Activated T-helper 1 cell treated with anti-CD3 and anti-CD28 coated beads, Interleukin-12 subunit alpha, Interleukin-12 subunit beta, Interleukin-2, Interleukin-4 antibody, amounts not matched to agents 30 ng/mL and 10 ng/mL and 1 ng/mL, durations not matched to agents 14 hours and 24 hours and 36 hours (primary cell): ENCODE results near the gene SYTL4. TPM values are rescaled to one million over a fixed set of nuclear protein-coding genes. Genes with fewer than 3 reads are reported as not detected.
"Not testable (repeated sequence)": the region's sequence is repeated elsewhere in the genome, so short reads cannot be mapped to it uniquely, and the experiment has no call there.

Experiments used
- DNase-seq: peaks from one replicate; pipeline ENCODE4 v3.0.0; 2021; ENCODE audit warnings: low spot score
- H3K27ac Mint-ChIP-seq: one replicate; pipeline ENCODE4 v1.8.0; 2021; ENCODE audit warnings: mild to moderate bottlenecking, mixed read lengths
- H3K27me3 Mint-ChIP-seq: one replicate; pipeline ENCODE4 v1.8.0; 2022; ENCODE audit warnings: mild to moderate bottlenecking, moderate library complexity, mixed read lengths; ENCODE audit not compliant: insufficient read depth
- H3K36me3 Mint-ChIP-seq: one replicate; pipeline ENCODE4 v1.8.0; 2021; ENCODE audit warnings: low read depth, mixed read lengths
- H3K4me1 Mint-ChIP-seq: one replicate; pipeline ENCODE4 v1.8.0; 2021; ENCODE audit warnings: low read depth, mixed read lengths
- H3K4me3 Mint-ChIP-seq: one replicate; pipeline ENCODE4 v1.8.0; 2021; ENCODE audit warnings: mild to moderate bottlenecking, moderate library complexity, mixed read lengths
- H3K9me3 Mint-ChIP-seq: one replicate; pipeline ENCODE4 v1.8.0; 2021; ENCODE audit warnings: mixed read lengths
- intact Hi-C: fragments of 100-400 bp; cut with micrococcal nuclease; formaldehyde crosslinking; loops from one replicate; pipeline ENCODE4 v1.15.1; 2024
- total RNA-seq: library from RNA; stranded (reverse); gene quantifications from 2 replicates; pipeline ENCODE4 v1.2.3, GENCODE V29; 2022

SYTL4 gene
- not detected in 2 replicates for total RNA-seq

DNA sequence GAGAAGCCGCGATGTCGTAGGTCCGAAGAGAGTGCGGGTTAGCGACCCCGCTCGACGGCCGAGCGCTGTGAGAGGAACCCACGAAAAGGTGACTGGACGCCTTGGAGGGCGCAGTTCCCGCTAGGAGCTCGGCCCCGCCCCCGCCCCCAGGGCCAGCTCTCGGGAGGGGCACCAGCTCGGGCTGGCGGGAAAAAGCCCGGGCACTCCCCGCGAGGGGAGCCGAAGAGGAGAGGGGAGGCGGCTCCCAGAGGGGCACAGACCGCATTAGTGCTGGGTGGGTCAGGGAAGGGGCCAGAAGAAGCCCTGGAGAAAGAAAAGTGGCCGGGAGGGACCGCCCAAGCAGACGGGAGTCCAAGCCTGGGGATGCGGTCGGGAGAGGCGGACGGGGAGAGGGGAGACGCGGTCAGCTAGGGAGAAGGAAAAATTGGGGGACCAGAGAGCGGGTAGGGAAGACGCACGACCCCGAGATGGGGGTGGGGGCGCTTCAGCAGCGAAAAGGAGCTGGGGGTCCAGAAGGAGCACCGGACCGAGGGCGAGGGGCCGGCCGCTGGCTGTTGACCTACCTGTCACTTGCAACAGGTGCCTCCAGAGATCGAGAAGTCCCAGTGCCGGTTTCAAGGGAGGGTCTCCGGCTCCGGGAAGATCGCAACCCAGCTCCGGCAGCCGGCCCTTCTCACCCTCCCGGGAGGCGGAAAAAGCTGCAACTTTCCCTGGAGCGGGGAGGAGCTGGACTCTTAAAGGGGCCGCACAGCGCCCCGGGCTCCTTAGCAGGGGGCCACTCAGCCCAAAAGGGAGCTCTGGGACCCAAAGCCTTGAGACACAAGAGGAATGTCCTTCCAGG lies at the start of gene SYTL4:
Gene SYTL4, minus strand, starts transcription at position 681 of the 841 bp plus-strand sequence. CDS start 30,084 bp downstream, outside the sequence.
- Mint-ChIP-seq H3K4me3 (no peak within 1 kb of the TSS), H3K4me1 (no peaks in the 10 kb centered on the region), H3K36me3 (no peaks in the 10 kb centered on the region), H3K27me3 (peaks cover 30% of the 10 kb centered on the region), H3K9me3 (no peaks in the 10 kb centered on the region), H3K27ac (no peak within 1 kb of the TSS)
- DNase-seq, result no peak
- intact Hi-C loops, result no loop called here

DNA sequence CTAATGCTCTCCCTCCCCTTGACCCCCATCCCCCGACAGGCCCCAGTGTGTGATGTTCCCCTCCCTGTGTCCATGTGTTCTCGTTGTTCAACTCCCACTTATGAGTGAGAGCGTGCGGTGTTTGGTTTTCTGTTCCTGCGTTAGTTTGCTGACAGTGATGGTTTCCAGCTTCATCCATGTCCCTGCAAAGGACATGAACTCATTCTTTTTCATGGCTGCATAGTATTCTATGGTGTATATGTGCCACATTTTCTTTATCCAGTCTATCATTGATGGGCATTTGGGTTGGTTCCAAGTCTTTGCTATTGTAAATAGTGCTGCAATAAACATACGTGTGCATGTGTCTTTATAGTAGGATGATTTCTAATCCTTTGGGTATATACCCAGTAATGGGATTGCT lies 37.5 kb upstream of the SYTL4 start:
- intact Hi-C loops, H3K36me3 Mint-ChIP-seq, H3K9me3 Mint-ChIP-seq, H3K4me1 Mint-ChIP-seq, DNase-seq, H3K4me3 Mint-ChIP-seq, H3K27ac Mint-ChIP-seq: not testable (repeated sequence)
- peaks cover 23% of the 10 kb centered on the region for H3K27me3 Mint-ChIP-seq

DNA sequence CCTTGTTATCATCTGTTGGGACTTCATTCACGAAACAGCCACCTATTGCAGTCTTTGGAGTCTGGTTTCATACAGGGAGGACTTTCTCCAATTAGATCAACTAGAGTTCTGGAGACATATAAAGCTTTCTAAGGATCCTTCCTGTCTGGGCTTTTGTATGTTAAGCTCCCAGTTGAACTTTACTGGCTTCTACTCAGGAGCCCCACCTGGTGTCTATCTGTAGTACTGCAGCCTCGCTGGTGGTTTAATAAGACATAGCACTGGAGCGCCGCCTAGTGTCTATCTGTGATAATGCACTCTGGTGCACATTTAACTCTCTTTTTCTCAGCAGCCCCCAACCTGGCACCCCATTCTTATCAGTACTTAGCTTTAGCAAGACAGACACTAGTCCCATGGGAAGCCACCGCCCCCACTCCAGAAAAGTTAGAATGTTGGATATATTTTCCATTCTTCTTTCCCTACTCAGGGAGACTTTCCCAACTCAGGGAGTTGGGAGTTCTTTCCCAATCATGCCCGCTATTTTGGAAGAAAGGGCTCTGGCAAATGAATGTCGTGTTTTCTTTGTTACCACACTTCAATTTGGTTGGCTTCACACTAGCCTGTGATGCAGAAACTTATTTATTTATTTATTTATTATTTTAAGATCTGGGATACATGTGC lies 36.9 kb upstream of the SYTL4 start:
- Mint-ChIP-seq H3K27ac (no peak overlapping the region), H3K4me1 (no peaks in the 10 kb centered on the region), H3K4me3 (no peak overlapping the region), H3K36me3 (no peaks in the 10 kb centered on the region), H3K27me3 (peaks cover 20% of the 10 kb centered on the region), H3K9me3 (no peaks in the 10 kb centered on the region)
- DNase-seq, result peak; percentile 60
- intact Hi-C loops, result loop anchor here (1.0 kb wide), 2 partner anchors 84 to 98 kb away; no protein-coding TSS in a partner anchor

DNA sequence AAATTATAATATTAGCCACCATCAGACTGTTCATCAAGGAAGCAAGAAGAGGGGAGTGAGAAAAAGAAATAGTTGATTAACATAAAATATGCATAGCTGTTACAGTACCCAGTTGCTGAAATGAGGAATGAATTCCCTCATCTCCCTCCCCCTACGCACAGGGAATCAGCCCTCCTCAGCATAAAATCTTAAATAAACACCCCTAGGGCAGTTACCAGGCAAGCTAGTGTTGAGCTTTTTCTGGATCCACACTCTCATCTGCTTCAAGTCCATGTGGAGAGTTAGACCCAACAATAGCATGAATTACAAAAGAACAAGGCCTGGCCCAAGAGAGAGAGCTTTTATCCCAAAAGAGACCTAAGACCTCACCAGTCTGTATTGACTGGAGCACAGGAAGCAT lies 19.0 kb upstream of the SYTL4 start:
- H3K4me3 Mint-ChIP-seq, result no peak overlapping the region
- no peaks in the 10 kb centered on the region for H3K9me3 Mint-ChIP-seq
- H3K27ac Mint-ChIP-seq, result no peak overlapping the region
- intact Hi-C loops, result no loop called here
- DNase-seq, result no peak
- no peaks in the 10 kb centered on the region for H3K4me1 Mint-ChIP-seq
- peaks cover 4% of the 10 kb centered on the region for H3K27me3 Mint-ChIP-seq
- no peaks in the 10 kb centered on the region for H3K36me3 Mint-ChIP-seq

DNA sequence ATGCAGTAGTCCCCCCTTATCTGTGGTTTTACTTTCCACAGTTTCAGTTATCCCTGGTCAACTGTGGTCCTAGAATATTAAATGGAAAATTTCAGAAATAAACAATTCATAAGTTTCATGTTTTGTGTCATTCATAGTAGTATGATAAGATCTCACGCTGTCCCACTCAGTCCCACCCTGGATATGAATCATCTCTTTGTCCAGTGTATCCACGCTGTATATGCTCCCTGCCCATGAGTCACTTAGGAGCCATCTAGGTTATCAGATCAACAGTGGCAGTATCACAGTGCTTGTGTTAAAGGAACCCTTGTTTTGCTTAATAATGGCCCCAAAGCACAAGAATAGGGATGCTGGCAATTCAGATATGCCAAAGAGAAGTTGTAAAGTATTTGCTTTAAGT lies 16.2 kb upstream of the SYTL4 start:
- Mint-ChIP-seq H3K27me3 (peaks cover 2% of the 10 kb centered on the region), H3K4me3 (no peak overlapping the region)
- intact Hi-C loops, result no loop called here

DNA sequence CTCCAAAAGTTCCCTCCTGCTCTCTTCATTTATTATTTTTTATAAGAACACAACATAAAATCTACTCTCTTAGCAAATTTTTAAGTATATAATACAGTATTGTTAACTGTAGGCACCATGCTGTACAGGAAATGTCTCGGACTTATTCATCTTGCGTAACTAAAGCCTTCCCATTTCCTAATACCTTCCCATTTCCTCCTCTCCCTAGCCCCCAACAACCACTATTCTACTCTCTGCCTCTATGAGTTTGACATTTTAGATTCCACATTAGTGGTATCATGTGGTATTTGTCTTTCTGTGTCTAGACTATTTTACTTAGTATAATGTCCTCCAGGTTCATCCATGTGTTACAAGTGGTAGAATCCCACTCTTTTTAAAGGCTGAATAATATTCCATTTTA lies 15.8 kb upstream of the SYTL4 start:
- Mint-ChIP-seq H3K36me3 (no peaks in the 10 kb centered on the region), H3K27ac (no peak overlapping the region), H3K4me1 (no peaks in the 10 kb centered on the region), H3K4me3 (no peak overlapping the region), H3K27me3 (peaks cover 2% of the 10 kb centered on the region), H3K9me3 (no peaks in the 10 kb centered on the region)
- DNase-seq, result no peak
- intact Hi-C loops, result no loop called here

More for the DNA sequence above, 16.2 kb upstream of the SYTL4 start:
- Mint-ChIP-seq H3K9me3 (no peaks in the 10 kb centered on the region), H3K36me3 (no peaks in the 10 kb centered on the region), H3K4me1 (no peaks in the 10 kb centered on the region), H3K27ac (no peak overlapping the region)
- no peak for DNase-seq

DNA sequence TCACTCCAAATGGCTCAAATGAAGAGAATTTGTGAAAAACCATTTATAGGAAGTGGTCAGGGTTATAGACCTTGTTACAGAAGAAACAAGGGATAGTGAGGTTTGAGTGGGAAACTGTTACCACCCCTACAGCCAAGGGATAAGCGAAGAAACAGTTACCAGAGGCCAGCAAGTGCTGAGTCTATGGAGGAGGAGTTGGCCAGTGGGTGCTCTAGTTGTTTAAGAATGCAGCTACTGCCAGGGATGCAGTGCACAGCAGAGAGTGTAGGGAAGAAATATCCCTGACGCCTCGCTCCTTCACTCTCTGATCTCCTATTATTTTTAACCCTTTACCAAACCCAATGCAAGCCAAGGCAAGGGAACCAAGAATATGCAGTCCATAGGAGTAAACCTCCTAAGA lies 15.2 kb upstream of the SYTL4 start:
- DNase-seq, result no peak
- Mint-ChIP-seq H3K9me3 (no peaks in the 10 kb centered on the region), H3K27me3 (peaks cover 2% of the 10 kb centered on the region), H3K4me1 (no peaks in the 10 kb centered on the region), H3K36me3 (no peaks in the 10 kb centered on the region), H3K27ac (no peak overlapping the region), H3K4me3 (no peak overlapping the region)
- intact Hi-C loops, result no loop called here

DNA sequence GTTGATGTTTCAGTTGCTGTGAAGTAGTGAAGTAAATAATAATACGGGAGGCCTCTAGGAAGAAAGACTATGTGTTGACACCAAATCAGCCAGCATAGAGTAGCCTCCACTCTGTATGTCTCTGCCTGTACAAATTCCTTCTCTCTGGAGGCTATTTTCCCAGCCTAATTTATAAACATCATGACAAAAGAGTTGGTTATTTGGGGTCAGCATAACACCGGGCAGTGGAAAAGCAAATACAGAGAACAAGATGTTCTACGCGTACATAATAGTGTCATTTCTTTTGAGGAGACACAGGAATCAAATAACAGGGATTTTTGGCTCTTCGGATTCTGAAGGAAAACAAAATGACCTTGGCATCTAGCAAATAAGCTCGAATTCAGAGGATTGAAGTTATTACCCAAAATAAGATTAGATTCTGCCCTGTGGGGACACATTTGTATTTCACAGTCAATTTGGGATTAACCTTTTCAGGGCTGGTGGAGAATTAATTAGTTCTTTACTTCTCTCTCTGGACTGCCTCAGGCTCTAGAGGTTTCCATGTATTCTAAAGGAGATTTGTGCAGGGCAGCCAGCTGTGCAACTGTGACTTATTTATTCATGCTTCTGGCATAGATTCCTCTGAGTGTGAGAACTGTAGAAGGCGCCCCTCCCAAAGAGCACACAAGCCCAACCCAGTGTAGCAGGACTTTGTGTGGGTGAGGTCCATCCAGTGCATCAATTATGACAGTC lies 14.1 kb upstream of the SYTL4 start:
- intact Hi-C loops, result no loop called here
- Mint-ChIP-seq H3K9me3 (no peaks in the 10 kb centered on the region), H3K4me1 (no peaks in the 10 kb centered on the region)

DNA sequence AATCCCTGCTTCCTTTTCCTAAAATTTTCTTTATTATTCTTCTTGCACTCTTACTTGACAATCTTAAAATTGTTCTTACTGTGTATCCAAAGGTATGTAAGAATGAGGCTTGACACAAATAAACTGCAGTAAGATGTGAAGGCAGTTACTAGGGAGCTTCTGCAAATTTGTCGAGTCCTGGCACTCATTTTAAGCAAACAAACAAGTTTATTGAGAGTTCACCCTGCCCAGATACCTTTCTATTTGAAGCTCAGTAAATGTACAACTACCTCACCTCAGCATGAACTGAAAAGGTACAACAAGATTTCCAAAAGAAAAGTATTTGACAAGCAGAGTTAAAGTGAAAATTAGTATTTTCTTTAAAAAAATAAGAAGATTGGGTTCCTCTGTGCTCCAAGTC lies 13.3 kb upstream of the SYTL4 start:
- peaks cover 2% of the 10 kb centered on the region for H3K27me3 Mint-ChIP-seq
- intact Hi-C loops, result no loop called here
- DNase-seq, result no peak
- H3K36me3 Mint-ChIP-seq, result no peaks in the 10 kb centered on the region
- H3K4me3 Mint-ChIP-seq, result no peak overlapping the region
- H3K9me3 Mint-ChIP-seq, result no peaks in the 10 kb centered on the region
- no peak overlapping the region for H3K27ac Mint-ChIP-seq
- H3K4me1 Mint-ChIP-seq, result no peaks in the 10 kb centered on the region

More for the DNA sequence above, 14.1 kb upstream of the SYTL4 start:
- Mint-ChIP-seq H3K36me3 (no peaks in the 10 kb centered on the region), H3K4me3 (no peak overlapping the region), H3K27ac (no peak overlapping the region), H3K27me3 (peaks cover 2% of the 10 kb centered on the region)
- DNase-seq, result no peak

DNA sequence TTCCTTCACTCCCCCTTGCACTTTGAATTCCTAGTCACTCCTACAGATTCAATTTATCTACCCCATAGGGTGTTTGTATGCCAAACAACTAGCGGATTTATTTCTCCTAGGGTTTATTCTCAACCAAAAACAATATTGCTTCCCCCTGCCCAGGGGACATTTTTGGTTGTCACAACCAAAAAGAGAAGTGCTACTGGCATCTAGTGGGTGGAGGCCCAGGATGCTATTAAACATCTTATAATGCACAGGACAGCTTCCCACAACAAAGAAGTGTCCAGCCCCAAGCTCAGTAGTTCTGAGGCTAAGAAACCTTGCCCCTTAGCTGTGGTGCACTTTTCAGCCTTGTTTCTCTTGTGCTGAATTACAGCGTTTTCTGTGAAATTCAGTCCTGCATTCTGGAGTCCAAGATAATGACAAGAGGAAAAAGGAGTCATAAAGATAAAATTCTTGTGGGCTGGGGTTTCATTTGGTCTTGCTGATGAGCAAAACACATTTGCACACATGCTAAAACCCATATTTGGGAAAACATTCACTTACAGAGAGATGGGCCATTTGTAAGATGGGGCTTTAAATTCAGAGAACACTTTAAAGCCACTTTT lies 11.2 kb upstream of the SYTL4 start:
- H3K36me3 Mint-ChIP-seq, result no peaks in the 10 kb centered on the region
- no peak for DNase-seq
- H3K27ac Mint-ChIP-seq, result no peak overlapping the region
- H3K27me3 Mint-ChIP-seq, result no peaks in the 10 kb centered on the region
- H3K4me1 Mint-ChIP-seq, result no peaks in the 10 kb centered on the region
- no peak overlapping the region for H3K4me3 Mint-ChIP-seq
- no peaks in the 10 kb centered on the region for H3K9me3 Mint-ChIP-seq
- intact Hi-C loops, result no loop called here

DNA sequence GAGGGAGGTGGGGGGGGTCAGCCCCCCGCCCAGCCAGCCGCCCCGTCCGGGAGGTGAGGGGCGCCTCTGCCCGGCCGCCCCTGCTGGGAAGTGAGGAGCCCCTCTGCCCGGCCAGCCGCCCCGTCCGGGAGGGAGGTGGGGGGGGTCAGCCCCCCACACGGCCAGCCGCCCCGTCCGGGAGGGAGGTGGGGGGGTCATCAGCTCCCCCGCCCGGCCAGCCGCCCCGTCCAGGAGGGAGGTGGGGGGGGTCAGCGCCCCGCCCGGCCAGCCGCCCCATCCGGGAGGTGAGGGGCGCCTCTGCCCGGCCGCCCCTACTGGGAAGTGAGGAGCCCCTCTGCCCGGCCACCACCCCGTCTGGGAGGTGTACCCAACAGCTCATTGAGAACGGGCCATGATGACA lies 7.9 kb downstream of the SYTL4 start:
- H3K9me3 Mint-ChIP-seq, intact Hi-C loops, H3K36me3 Mint-ChIP-seq, DNase-seq, H3K27ac Mint-ChIP-seq, H3K4me1 Mint-ChIP-seq, H3K27me3 Mint-ChIP-seq, H3K4me3 Mint-ChIP-seq: not testable (repeated sequence)

DNA sequence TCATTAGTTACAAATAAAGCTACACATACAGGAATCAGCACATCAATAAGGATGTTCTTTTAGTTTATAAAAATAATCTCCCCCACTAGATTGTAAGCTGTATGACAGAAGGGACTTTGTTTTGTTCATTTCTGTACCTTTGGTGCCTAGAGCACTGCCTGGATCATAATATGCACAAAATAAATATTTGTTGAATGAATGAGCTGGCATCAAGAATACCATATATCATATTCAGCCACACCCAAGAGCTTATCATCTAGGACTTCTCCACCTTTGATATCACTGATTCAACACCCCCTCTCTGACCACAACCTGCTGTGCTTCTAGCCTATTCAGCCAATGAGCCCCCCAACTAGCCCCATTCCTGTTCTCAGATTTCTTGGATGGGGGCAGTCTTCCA lies 10.6 kb downstream of the SYTL4 start:
- no peak overlapping the region for H3K4me3 Mint-ChIP-seq
- H3K36me3 Mint-ChIP-seq, result no peaks in the 10 kb centered on the region
- H3K27ac Mint-ChIP-seq, result no peak overlapping the region
- H3K9me3 Mint-ChIP-seq, result no peaks in the 10 kb centered on the region
- H3K4me1 Mint-ChIP-seq, result no peaks in the 10 kb centered on the region
- H3K27me3 Mint-ChIP-seq, result peaks cover 4% of the 10 kb centered on the region
- intact Hi-C loops, result no loop called here
- no peak for DNase-seq

DNA sequence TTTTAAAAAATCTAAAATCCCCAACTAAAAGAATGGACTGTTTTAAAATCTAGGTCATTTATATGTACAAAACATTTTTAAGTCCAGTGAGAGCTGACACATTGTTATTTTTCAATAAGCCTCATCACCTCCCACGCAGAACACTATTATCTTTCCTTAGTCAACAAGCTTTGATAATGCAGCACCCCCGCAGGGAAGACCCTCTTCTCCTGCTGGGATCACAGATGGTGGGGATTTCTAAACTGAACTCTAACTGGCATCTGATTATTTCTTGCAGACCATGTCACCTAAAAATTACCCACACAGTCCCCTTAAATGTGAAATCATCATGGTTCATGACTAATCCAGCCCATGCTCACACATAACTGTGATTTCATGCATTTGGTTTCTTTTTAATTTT lies 11.6 kb downstream of the SYTL4 start:
- Mint-ChIP-seq H3K36me3 (no peaks in the 10 kb centered on the region), H3K4me1 (no peaks in the 10 kb centered on the region), H3K27me3 (peaks cover 4% of the 10 kb centered on the region), H3K9me3 (no peaks in the 10 kb centered on the region), H3K27ac (no peak overlapping the region), H3K4me3 (no peak overlapping the region)
- no peak for DNase-seq
- intact Hi-C loops, result no loop called here
